Stomach (tissue), 9 donors: Measurements from ENCODE around the gene DDOST. TPM values are rescaled to one million over a fixed set of nuclear protein-coding genes. Genes with fewer than 3 reads are reported as not detected.
A peak's percentile ranks its signal among the peaks of the same experiment; 100 is the strongest.

ENCODE experiments used
- DNase-seq, 2 donors: peaks; one replicate each; pipeline versions ENCODE4 v3.0.0 to v3.0.0-alpha.2; 2013 to 2019
- H3K27ac ChIP-seq, 5 donors: fragments of 200-600 bp in 4 of 5; sonication (generic) in 4 of 5; one replicate each; pipeline ENCODE4 v1.5.1; 2013 to 2019; ENCODE audit warnings: mild to moderate bottlenecking in 1 of 5, moderate library complexity in 1 of 5
- H3K27me3 ChIP-seq, 3 donors: fragments of 200-600 bp; sonication (generic); one replicate each; pipeline ENCODE4 v1.5.1; 2017 to 2019; ENCODE audit warnings: mixed run types in 1 of 3
- H3K36me3 ChIP-seq, 4 donors: fragments of 200-600 bp; sonication (generic); 1 replicate in 3 of 4; 2 replicates in 1 of 4; pipeline ENCODE4 v1.5.1; 2016 to 2019
- H3K4me1 ChIP-seq, 4 donors: fragments of 200-600 bp; sonication (generic); one replicate each; pipeline ENCODE4 v1.5.1; 2016 to 2019
- H3K4me3 ChIP-seq, 4 donors: fragments of 200-600 bp; sonication (generic) in 3 of 4; one replicate each; pipeline ENCODE4 v1.5.1; 2016 to 2019; ENCODE audit warnings: mild to moderate bottlenecking in 1 of 4
- H3K9me3 ChIP-seq, 4 donors: fragments of 200-600 bp; sonication (generic); one replicate each; pipeline ENCODE4 v1.5.1; 2016 to 2019
- CTCF ChIP-seq, 7 experiments: fragments of 450-650 bp in 4 of 7; fragments of 200-600 bp in 3 of 7; sonication (generic) in 3 of 7; IDR thresholded peaks; one replicate each; pipeline ENCODE4 v1.5.1; 2016 to 2019; ENCODE audit warnings: antibody characterized with exemption in 7 of 7, control low read depth in 2 of 7, mild to moderate bottlenecking in 1 of 7
- EP300 ChIP-seq: sonication (generic); formaldehyde crosslinking; IDR thresholded peaks from one replicate; pipeline ENCODE4 v1.6.1; 2017; ENCODE audit warnings: antibody characterized with exemption
- POLR2A ChIP-seq, 4 donors: fragments of 450-650 bp; IDR thresholded peaks; one replicate each; pipeline ENCODE4 v1.6.1; 2016; ENCODE audit warnings: antibody characterized with exemption in 4 of 4, control low read depth in 2 of 4, mild to moderate bottlenecking in 1 of 4, moderate library complexity in 1 of 4
- POLR2AphosphoS5 ChIP-seq, 3 donors: sonication (generic); formaldehyde crosslinking; IDR thresholded peaks; one replicate each; pipeline ENCODE4 v1.6.1; 2016; ENCODE audit warnings: antibody characterized with exemption in 3 of 3
- WGBS, 5 donors: extraction: QIAGEN DNeasy Blood & Tissue Kit in 3 of 5; methylation state at CpG; one replicate each; pipeline versions ENCODE4 v1.1.5 to v1.1.7; 2013 to 2018; 5-methylcytosine and 5-hydroxymethylcytosine counted together
- intact Hi-C: fragments of 100-400 bp; cut with DNase I; formaldehyde crosslinking; loops from one replicate; pipeline ENCODE4 v1.15.1; 2023; ENCODE audit warnings: low total_unique reads
- polyA plus RNA-seq, 3 donors: library from polyadenylated mRNA; stranded (reverse); fragments of 200-250 nt; gene quantifications; one replicate each; pipeline ENCODE4 v1.2.3, GENCODE V29; 2013
- total RNA-seq, 5 donors: library from RNA; depleted of rRNA; stranded (reverse); fragments of >200 nt; gene quantifications; one replicate each; pipeline versions ENCODE4 v1.1.0 to v1.2.3, GENCODE V29; 2014 to 2016
- donor health status: healthy with polysubstance abuse.
- donor health status: Bipolar disorder and iron deficiency.
- donor health status: healthy.

DDOST gene
- total and polyA plus RNA-seq, 8 donors: 38.5 to 227 (median 97.9) TPM

GRCh38 chr1:20701446-20701845, 40.3 kb upstream of the DDOST start:
- 79 to 85% (median 83%) methylated on average over 9 of the region's 9 CpGs for WGBS, 5 donors
- no peak overlapping the region for H3K4me3 ChIP-seq
- TF ChIP-seq POLR2A (IDR thresholded peaks at IDR 0.05): no peak
- TF ChIP-seq CTCF (IDR thresholded peaks at IDR 0.05): no peak
- no peak for TF ChIP-seq POLR2AphosphoS5 (IDR thresholded peaks at IDR 0.05)
- TF ChIP-seq EP300: no peak
- H3K4me1 ChIP-seq: peaks cover 0 to 10% (median 9%) of the 10 kb centered on the region in 4 donors
- no peak overlapping the region for H3K27ac ChIP-seq
- H3K36me3 ChIP-seq: no peaks in the 10 kb centered on the region
- intact Hi-C loops: no loop called here
- H3K27me3 ChIP-seq: no peaks in the 10 kb centered on the region
- no peaks in the 10 kb centered on the region for H3K9me3 ChIP-seq
- DNase-seq: no peak

- Histone ChIP-seq H3K27me3 (no peaks in the 10 kb centered on the region), H3K9me3 (no peaks in the 10 kb centered on the region), H3K4me3 (no peak overlapping the region), H3K36me3 (no peaks in the 10 kb centered on the region), H3K4me1 (peaks cover 0 to 16% (median 13%) of the 10 kb centered on the region in 4 donors), H3K27ac (no peak overlapping the region)
- DNase-seq: no peak
- intact Hi-C loops: no loop called here
- TF ChIP-seq POLR2AphosphoS5 (IDR thresholded peaks at IDR 0.05): no peak
- no peak for TF ChIP-seq POLR2A (IDR thresholded peaks at IDR 0.05)
- no peak for TF ChIP-seq EP300
- TF ChIP-seq CTCF (IDR thresholded peaks at IDR 0.05): no peak
- 81 to 85% (median 84%) methylated on average over 16 to 17 of the region's 17 CpGs for WGBS, 5 donors
Observed at GRCh38 chr1:20700636-20701215, 39.6 kb upstream of the DDOST start.

GRCh38 chr1:20699558-20699957, 38.4 kb upstream of the DDOST start:
- TF ChIP-seq POLR2AphosphoS5 (IDR thresholded peaks at IDR 0.05): no peak
- TF ChIP-seq CTCF (IDR thresholded peaks at IDR 0.05): no peak
- no peak for TF ChIP-seq POLR2A (IDR thresholded peaks at IDR 0.05)
- TF ChIP-seq EP300: no peak
- WGBS, 5 donors: 82 to 87% (median 86%) methylated on average over 9 of the region's 9 CpGs

GRCh38 chr1:20698195-20698910, 37.2 kb upstream of the DDOST start:
- 82 to 87% (median 87%) methylated on average over 18 of the region's 18 CpGs for WGBS, 5 donors
- no peak overlapping the region for H3K4me3 ChIP-seq
- no peaks in the 10 kb centered on the region for H3K36me3 ChIP-seq
- no peaks in the 10 kb centered on the region for H3K27me3 ChIP-seq
- no peak overlapping the region for H3K27ac ChIP-seq
- H3K9me3 ChIP-seq: no peaks in the 10 kb centered on the region
- DNase-seq: peak in 1 of 2 donors; percentile 2
- peaks cover 0 to 16% (median 13%) of the 10 kb centered on the region in 4 donors for H3K4me1 ChIP-seq
- intact Hi-C loops: loop anchor here (10.0 kb wide), 2 partner anchors 276 to 496 kb away; no protein-coding TSS in a partner anchor
- TF ChIP-seq POLR2A (IDR thresholded peaks at IDR 0.05) (no peak), EP300 (no peak), POLR2AphosphoS5 (IDR thresholded peaks at IDR 0.05) (no peak), CTCF (IDR thresholded peaks at IDR 0.05) (no peak)

More at GRCh38 chr1:20699558-20699957, 38.4 kb upstream of the DDOST start:
- Histone ChIP-seq H3K4me1 (peaks cover 0 to 16% (median 13%) of the 10 kb centered on the region in 4 donors), H3K27ac (no peak overlapping the region), H3K27me3 (no peaks in the 10 kb centered on the region), H3K4me3 (no peak overlapping the region), H3K9me3 (no peaks in the 10 kb centered on the region), H3K36me3 (no peaks in the 10 kb centered on the region)
- intact Hi-C loops: loop anchor here (10.0 kb wide), 2 partner anchors 275 to 495 kb away; no protein-coding TSS in a partner anchor
- no peak for DNase-seq
